Pancreas (tissue), 10 donors: Measurements from ENCODE around the gene TNRC6C. TPM values are rescaled to one million over a fixed set of nuclear protein-coding genes. Genes with fewer than 3 reads are reported as not detected.
A peak's percentile ranks its signal among the peaks of the same experiment; 100 is the strongest.

Experiments used
- ATAC-seq, 4 donors: fragments of 200-7000 bp; cut with Tn5 transposase; one replicate each; pipeline versions ENCODE4 v1.8.0 to v1.9.1; 2020; ENCODE audit warnings: mild to moderate bottlenecking in 4 of 4, moderate library complexity in 4 of 4
- DNase-seq, 6 donors: peaks; one replicate each; pipeline ENCODE4 v3.0.0-alpha.2; 2020
- FAIRE-seq: peaks from 2 replicates; lab custom pipeline; 2012; peaks lifted over from hg19 to GRCh38; lab: Jason Lieb, UNC
- H3K27ac ChIP-seq, 4 donors: fragments of 200-600 bp; sonication (generic); 1 replicate in 3 of 4; 2 replicates in 1 of 4; pipeline versions ENCODE4 v1.5.0 to v1.8.0; 2020
- H3K27me3 ChIP-seq, 4 donors: fragments of 200-600 bp; one replicate each; pipeline ENCODE4 v1.8.0; 2021
- H3K36me3 ChIP-seq, 3 donors: fragments of 200-600 bp; sonication (generic) in 1 of 3; one replicate each; pipeline versions ENCODE4 v1.5.0 to v1.8.0; 2020 to 2021
- H3K4me1 ChIP-seq, 3 donors: fragments of 200-600 bp; one replicate each; pipeline ENCODE4 v1.8.0; 2021
- H3K4me3 ChIP-seq, 4 donors: fragments of 200-600 bp; sonication (generic) in 2 of 4; one replicate each; pipeline versions ENCODE4 v1.5.0 to v1.8.0; 2020 to 2021
- H3K9me3 ChIP-seq, 4 donors: fragments of 200-600 bp; one replicate each; pipeline ENCODE4 v1.8.0; 2021
- WGBS, 2 donors: extraction: QIAGEN DNeasy Blood & Tissue Kit; methylation state at CpG; one replicate each; pipeline ENCODE4 v1.1.7; 2013; 5-methylcytosine and 5-hydroxymethylcytosine counted together
- intact Hi-C, 3 donors: fragments of 100-400 bp; cut with DNase I; formaldehyde crosslinking; loops; one replicate each; pipeline versions ENCODE4 v1.11.1 to v1.14.2; 2022
- polyA plus RNA-seq, 2 donors: library from polyadenylated mRNA; stranded (reverse); fragments of 200-250 nt; gene quantifications; one replicate each; pipeline ENCODE4 v1.2.3, GENCODE V29; 2013
- total RNA-seq, 6 donors: library from RNA; stranded (reverse); fragmentation: NEBNext Ultra II Directional in 4 of 6; extraction: Animal tissue kit (Norgen Biotek cat#: 25700) in 4 of 6; gene quantifications; one replicate each; pipeline versions ENCODE4 v1.2.1 to v1.2.4, GENCODE V29; 2021 to 2023
- TF ChIP-seq, protein P1 (sequence below), 4 donors: fragments of 200-600 bp; sonication (generic) in 3 of 4; IDR thresholded peaks; one replicate each; pipeline versions ENCODE4 v1.5.0 to v1.8.0; 2021; ENCODE audit warnings: antibody characterized with exemption in 4 of 4
- donor health status: healthy with polysubstance abuse.
- donor health status: DM: no; HTN: no; CAD: no; lungs with moderate emphysema.
- donor health status: DM: no; HTN: no; CAD: no.
- donor health status: control.
- donor health status: control.
- donor health status: Bipolar disorder and iron deficiency.
- donor health status: DM: yes; HTN: yes; CAD: no.
- donor health status: DM: no; HTN: no; CAD: no.
- donor health status: DM: no; HTN: no; CAD: no.
- donor health status: DM: yes; HTN: yes; CAD: no.

The TNRC6C gene
- total and polyA plus RNA-seq, 8 donors = 4.0 to 15.5 (median 7.7) TPM

- DNase-seq = peak in 3 of 6 donors; percentile 53 to 65 (median 59)
- intact Hi-C loops = no loop called here
- Histone ChIP-seq H3K9me3 (no peaks in the 10 kb centered on the region), H3K4me1 (peaks cover 0 to 8% (median 8%) of the 10 kb centered on the region in 3 donors), H3K27me3 (no peaks in the 10 kb centered on the region), H3K36me3 (no peaks in the 10 kb centered on the region), H3K4me3 (peak overlapping the region in 1 of 4 donors; percentile 36), H3K27ac (no peak overlapping the region)
- TF ChIP-seq, protein P1, sequence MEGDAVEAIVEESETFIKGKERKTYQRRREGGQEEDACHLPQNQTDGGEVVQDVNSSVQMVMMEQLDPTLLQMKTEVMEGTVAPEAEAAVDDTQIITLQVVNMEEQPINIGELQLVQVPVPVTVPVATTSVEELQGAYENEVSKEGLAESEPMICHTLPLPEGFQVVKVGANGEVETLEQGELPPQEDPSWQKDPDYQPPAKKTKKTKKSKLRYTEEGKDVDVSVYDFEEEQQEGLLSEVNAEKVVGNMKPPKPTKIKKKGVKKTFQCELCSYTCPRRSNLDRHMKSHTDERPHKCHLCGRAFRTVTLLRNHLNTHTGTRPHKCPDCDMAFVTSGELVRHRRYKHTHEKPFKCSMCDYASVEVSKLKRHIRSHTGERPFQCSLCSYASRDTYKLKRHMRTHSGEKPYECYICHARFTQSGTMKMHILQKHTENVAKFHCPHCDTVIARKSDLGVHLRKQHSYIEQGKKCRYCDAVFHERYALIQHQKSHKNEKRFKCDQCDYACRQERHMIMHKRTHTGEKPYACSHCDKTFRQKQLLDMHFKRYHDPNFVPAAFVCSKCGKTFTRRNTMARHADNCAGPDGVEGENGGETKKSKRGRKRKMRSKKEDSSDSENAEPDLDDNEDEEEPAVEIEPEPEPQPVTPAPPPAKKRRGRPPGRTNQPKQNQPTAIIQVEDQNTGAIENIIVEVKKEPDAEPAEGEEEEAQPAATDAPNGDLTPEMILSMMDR (IDR thresholded peaks at IDR 0.05) = no peak
- FAIRE-seq = no peak
- 42% methylated on average over 31 to 38 of the region's 38 CpGs for WGBS, 2 donors
- ATAC-seq = no peak
Observed at GRCh38 chr17:78132084-78132676, 173.7 kb downstream of the TNRC6C start.

DNA sequence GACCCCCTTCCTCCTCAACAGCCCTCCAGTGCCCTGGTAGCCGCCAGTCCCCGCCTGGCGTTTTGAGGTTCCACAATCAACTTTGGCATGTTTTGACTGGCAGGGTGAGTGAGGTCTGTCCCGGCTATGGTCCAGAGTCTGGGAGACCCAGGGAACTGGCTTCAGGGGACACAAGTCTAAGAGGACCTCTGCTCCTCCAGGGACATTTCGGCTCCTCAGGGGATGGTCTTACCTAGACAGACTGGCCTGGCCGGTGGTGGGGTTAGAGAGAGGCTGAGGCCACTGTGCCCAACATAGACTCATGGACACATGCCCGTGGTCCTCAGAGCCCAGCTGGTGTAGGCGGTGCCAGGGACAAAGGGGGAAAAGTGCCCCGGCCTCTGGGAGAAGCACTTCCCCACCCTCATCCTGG, 174.3 kb downstream of the TNRC6C start:
- Histone ChIP-seq H3K4me3 (no peak overlapping the region), H3K36me3 (no peaks in the 10 kb centered on the region), H3K27ac (no peak overlapping the region), H3K9me3 (no peaks in the 10 kb centered on the region), H3K4me1 (peaks cover 0 to 8% (median 8%) of the 10 kb centered on the region in 3 donors), H3K27me3 (no peaks in the 10 kb centered on the region)
- ATAC-seq (no peak), FAIRE-seq (no peak), DNase-seq (peak in 1 of 6 donors; percentile 52)
- intact Hi-C loops = no loop called here
- TF ChIP-seq, protein P1 (IDR thresholded peaks at IDR 0.05) = no peak
- WGBS, 2 donors = 85 to 89% methylated on average over 9 of the region's 9 CpGs

DNA sequence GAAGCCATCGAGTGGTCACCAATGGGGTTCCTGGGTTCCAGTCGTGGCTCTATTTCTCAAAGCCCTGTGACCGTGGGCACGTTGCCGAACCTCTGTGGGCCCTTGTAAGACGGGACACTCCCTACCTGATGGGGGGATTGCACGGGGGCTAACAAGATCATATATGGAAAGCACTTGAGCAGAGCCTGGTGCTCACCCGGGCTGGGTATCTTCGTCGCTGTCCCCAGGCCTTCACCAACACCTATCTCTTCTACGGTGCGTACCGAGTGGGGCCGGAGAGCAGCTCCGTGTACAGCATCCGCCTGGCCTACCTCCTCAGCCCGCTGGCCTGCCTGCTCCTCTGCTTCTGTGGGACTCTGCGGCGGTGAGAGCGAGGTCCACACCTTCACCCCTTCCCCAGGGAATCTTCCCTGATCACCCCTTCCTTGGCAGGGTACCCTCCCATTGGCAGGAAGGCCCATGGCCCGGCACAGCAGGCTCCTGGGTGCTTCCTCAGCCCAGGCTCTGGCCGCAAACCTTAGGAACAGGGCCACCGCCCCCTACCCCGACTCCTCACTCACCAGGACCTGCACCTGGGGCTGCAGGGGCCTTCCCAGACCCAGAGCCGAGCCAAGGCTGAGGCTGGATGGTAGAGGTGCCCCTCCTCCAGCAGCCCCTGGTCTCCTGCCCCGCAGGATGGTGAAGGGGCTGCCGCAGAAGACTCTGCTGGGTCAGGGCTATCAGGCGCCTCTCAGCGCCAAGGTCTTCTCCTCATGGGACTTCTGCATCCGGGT, 174.9 kb downstream of the TNRC6C start:
- Histone ChIP-seq H3K36me3 (no peaks in the 10 kb centered on the region), H3K9me3 (no peaks in the 10 kb centered on the region), H3K27me3 (no peaks in the 10 kb centered on the region), H3K4me1 (peaks cover 0 to 8% (median 8%) of the 10 kb centered on the region in 3 donors), H3K4me3 (no peak overlapping the region), H3K27ac (no peak overlapping the region)
- ATAC-seq = no peak
- intact Hi-C loops = no loop called here
- FAIRE-seq = no peak
- DNase-seq = peak in 3 of 6 donors; percentile 11 to 55 (median 55)
- 87 to 90% methylated on average over 30 of the region's 30 CpGs for WGBS, 2 donors
- TF ChIP-seq, protein P1 (IDR thresholded peaks at IDR 0.05) = no peak

- no peaks in the 10 kb centered on the region for H3K36me3 ChIP-seq
- FAIRE-seq (no peak), DNase-seq (peak in 4 of 6 donors; percentile 51 to 79 (median 70)), ATAC-seq (peak in 3 of 4 donors; percentile 40 to 56 (median 48))
- no peak overlapping the region for H3K4me3 ChIP-seq
- peaks cover 0 to 5% (median 5%) of the 10 kb centered on the region in 3 donors for H3K4me1 ChIP-seq
- H3K9me3 ChIP-seq = no peaks in the 10 kb centered on the region
- no peaks in the 10 kb centered on the region for H3K27me3 ChIP-seq
- WGBS, 2 donors = 53 to 59% methylated on average over 39 of the region's 39 CpGs
- TF ChIP-seq, protein P1 (IDR thresholded peaks at IDR 0.05) = peak; percentile 19 to 37 (median 25)
- H3K27ac ChIP-seq = no peak overlapping the region
- intact Hi-C loops = no loop called here
Observed at GRCh38 chr17:78133971-78134898, 175.7 kb downstream of the TNRC6C start.
